Ishikawa (cell line): ENCODE data around the gene NACC2.

Experiments
- CREB1 ChIP-seq: IDR thresholded peaks from 2 replicates; pipeline ENCODE4 v1.6.1; 2012; ENCODE audit warnings: low read depth
- EGR1 ChIP-seq: IDR thresholded peaks from 2 replicates; pipeline ENCODE4 v1.6.1; 2012
- EP300 ChIP-seq: IDR thresholded peaks from 2 replicates; pipeline ENCODE4 v1.6.1; 2012; ENCODE audit warnings: borderline replicate concordance
- NFIC ChIP-seq: IDR thresholded peaks from 2 replicates; pipeline ENCODE4 v1.6.1; 2012
- RAD21 ChIP-seq: IDR thresholded peaks from 2 replicates; pipeline ENCODE4 v1.6.1; 2012; ENCODE audit warnings: low read depth
- TAF1 ChIP-seq: IDR thresholded peaks from 2 replicates; pipeline ENCODE4 v1.6.1; 2012; ENCODE audit warnings: low read depth, mild to moderate bottlenecking
- TCF12 ChIP-seq: IDR thresholded peaks from 2 replicates; pipeline ENCODE4 v1.6.1; 2012; ENCODE audit warnings: low read depth
- YY1 ChIP-seq: IDR thresholded peaks from 2 replicates; pipeline ENCODE4 v1.6.1; 2012; ENCODE audit warnings: low read depth
- ZBTB7A ChIP-seq: IDR thresholded peaks from 2 replicates; pipeline ENCODE4 v1.6.1; 2012; ENCODE audit warnings: low read depth
- TF ChIP-seq, protein P1 (sequence below): IDR thresholded peaks from 2 replicates; pipeline ENCODE4 v1.6.1; 2012; ENCODE audit warnings: low read depth, mild to moderate bottlenecking

DNA sequence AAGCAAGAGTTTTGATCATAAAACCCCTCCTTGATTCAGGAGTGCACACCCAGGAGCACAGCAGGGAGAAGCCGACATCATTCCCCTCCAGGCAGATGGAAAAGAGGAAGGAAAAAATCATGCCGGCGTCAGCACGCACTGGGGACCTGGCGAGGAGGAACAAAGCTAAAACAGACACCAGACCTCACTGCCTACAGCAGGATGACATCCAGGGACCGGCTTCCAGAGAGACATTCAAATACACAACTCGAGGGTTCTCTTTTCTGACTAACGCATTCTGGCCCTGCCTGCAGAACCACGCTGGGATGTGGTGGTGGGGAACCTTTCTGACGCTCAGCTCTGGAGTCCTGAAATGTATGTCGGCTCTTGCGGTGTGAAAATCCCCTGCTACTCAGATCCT lies 136.6 kb downstream of the NACC2 start:
- TF ChIP-seq, protein P1, sequence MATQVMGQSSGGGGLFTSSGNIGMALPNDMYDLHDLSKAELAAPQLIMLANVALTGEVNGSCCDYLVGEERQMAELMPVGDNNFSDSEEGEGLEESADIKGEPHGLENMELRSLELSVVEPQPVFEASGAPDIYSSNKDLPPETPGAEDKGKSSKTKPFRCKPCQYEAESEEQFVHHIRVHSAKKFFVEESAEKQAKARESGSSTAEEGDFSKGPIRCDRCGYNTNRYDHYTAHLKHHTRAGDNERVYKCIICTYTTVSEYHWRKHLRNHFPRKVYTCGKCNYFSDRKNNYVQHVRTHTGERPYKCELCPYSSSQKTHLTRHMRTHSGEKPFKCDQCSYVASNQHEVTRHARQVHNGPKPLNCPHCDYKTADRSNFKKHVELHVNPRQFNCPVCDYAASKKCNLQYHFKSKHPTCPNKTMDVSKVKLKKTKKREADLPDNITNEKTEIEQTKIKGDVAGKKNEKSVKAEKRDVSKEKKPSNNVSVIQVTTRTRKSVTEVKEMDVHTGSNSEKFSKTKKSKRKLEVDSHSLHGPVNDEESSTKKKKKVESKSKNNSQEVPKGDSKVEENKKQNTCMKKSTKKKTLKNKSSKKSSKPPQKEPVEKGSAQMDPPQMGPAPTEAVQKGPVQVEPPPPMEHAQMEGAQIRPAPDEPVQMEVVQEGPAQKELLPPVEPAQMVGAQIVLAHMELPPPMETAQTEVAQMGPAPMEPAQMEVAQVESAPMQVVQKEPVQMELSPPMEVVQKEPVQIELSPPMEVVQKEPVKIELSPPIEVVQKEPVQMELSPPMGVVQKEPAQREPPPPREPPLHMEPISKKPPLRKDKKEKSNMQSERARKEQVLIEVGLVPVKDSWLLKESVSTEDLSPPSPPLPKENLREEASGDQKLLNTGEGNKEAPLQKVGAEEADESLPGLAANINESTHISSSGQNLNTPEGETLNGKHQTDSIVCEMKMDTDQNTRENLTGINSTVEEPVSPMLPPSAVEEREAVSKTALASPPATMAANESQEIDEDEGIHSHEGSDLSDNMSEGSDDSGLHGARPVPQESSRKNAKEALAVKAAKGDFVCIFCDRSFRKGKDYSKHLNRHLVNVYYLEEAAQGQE = no peak
- TF ChIP-seq TAF1 (no peak), EGR1 (no peak), EP300 (no peak), RAD21 (no peak), YY1 (no peak), TCF12 (no peak), ZBTB7A (no peak), CREB1 (no peak), NFIC (no peak)
